Liver (tissue), 9 donors: Measurements from ENCODE around the gene C19orf33. TPM values are rescaled to one million over a fixed set of nuclear protein-coding genes. Genes with fewer than 3 reads are reported as not detected.

Source experiments
- DNase-seq: peaks from one replicate; pipeline ENCODE4 v3.0.0-alpha.2; 2017; ENCODE audit warnings: low spot score
- H3K27ac ChIP-seq, 2 donors: one replicate each; pipeline ENCODE4 v1.7.0; 2013; ENCODE audit warnings: inconsistent platforms in 2 of 2, low read length in 2 of 2, control low read depth in 1 of 2, low read depth in 1 of 2, mild to moderate bottlenecking in 1 of 2
- H3K27me3 ChIP-seq, 4 donors: one replicate each; pipeline versions ENCODE4 v1.6.1 to v1.7.0; 2013; ENCODE audit warnings: low read length in 3 of 4, inconsistent platforms in 1 of 4, mild to moderate bottlenecking in 1 of 4, moderate library complexity in 1 of 4; ENCODE audit not compliant: control insufficient read depth in 4 of 4, insufficient read depth in 4 of 4
- H3K36me3 ChIP-seq, 4 donors: one replicate each; pipeline versions ENCODE4 v1.6.1 to v1.7.0; 2013; ENCODE audit warnings: low read length in 3 of 4, mild to moderate bottlenecking in 3 of 4, low read depth in 1 of 4, moderate library complexity in 1 of 4; ENCODE audit not compliant: control insufficient read depth in 4 of 4, insufficient read depth in 3 of 4
- H3K4me1 ChIP-seq, 4 donors: one replicate each; pipeline versions ENCODE4 v1.6.1 to v1.7.0; 2013; ENCODE audit warnings: low read length in 3 of 4, mild to moderate bottlenecking in 3 of 4, moderate library complexity in 1 of 4; ENCODE audit not compliant: control insufficient read depth in 4 of 4, insufficient read depth in 4 of 4
- H3K4me3 ChIP-seq, 3 donors: one replicate each; pipeline versions ENCODE4 v1.6.1 to v1.7.0; 2013; ENCODE audit warnings: low read length in 3 of 3, control low read depth in 1 of 3, low read depth in 1 of 3, mild to moderate bottlenecking in 1 of 3
- H3K9ac ChIP-seq, 2 donors: one replicate each; pipeline ENCODE4 v1.7.0; 2013; ENCODE audit warnings: low read length in 2 of 2, mild to moderate bottlenecking in 2 of 2, moderate library complexity in 2 of 2, control low read depth in 1 of 2, low read depth in 1 of 2
- H3K9me3 ChIP-seq, 4 donors: one replicate each; pipeline versions ENCODE4 v1.6.1 to v1.7.0; 2013; ENCODE audit warnings: low read length in 3 of 4; ENCODE audit not compliant: control insufficient read depth in 4 of 4
- ATF3 ChIP-seq: IDR thresholded peaks from 2 replicates; pipeline ENCODE4 v1.6.1; 2016; ENCODE audit warnings: antibody characterized with exemption
- EGR1 ChIP-seq, 2 donors: IDR thresholded peaks; 2 replicates each; pipeline ENCODE4 v1.6.1; 2016 to 2018; ENCODE audit warnings: antibody characterized with exemption in 2 of 2, low read depth in 2 of 2
- FOXA1 ChIP-seq: IDR thresholded peaks from 2 replicates; pipeline ENCODE4 v1.6.1; 2016; ENCODE audit warnings: antibody characterized with exemption
- FOXA2 ChIP-seq: IDR thresholded peaks from 2 replicates; pipeline ENCODE4 v1.6.1; 2016; ENCODE audit warnings: antibody characterized with exemption
- GABPA ChIP-seq, 2 donors: IDR thresholded peaks in 1 of 2; conservative IDR thresholded peaks in 1 of 2; 2 replicates each; pipeline ENCODE4 v1.6.1; 2016; ENCODE audit warnings: antibody characterized with exemption in 2 of 2, mild to moderate bottlenecking in 1 of 2, moderate library complexity in 1 of 2
- HNF4A ChIP-seq, 2 donors: conservative IDR thresholded peaks; 2 replicates each; pipeline ENCODE4 v1.6.1; 2016; ENCODE audit warnings: antibody characterized with exemption in 2 of 2, mild to moderate bottlenecking in 2 of 2
- HNF4G ChIP-seq: IDR thresholded peaks from 2 replicates; pipeline ENCODE4 v1.6.1; 2016; ENCODE audit warnings: antibody characterized with exemption
- JUND ChIP-seq, 2 donors: IDR thresholded peaks; 2 replicates each; pipeline ENCODE4 v1.6.1; 2016; ENCODE audit warnings: antibody characterized with exemption in 2 of 2
- NR2F2 ChIP-seq: IDR thresholded peaks from 2 replicates; pipeline ENCODE4 v1.6.1; 2016; ENCODE audit warnings: antibody characterized with exemption
- RXRA ChIP-seq, 2 donors: IDR thresholded peaks; 2 replicates each; pipeline ENCODE4 v1.6.1; 2017 to 2018; ENCODE audit warnings: antibody characterized with exemption in 2 of 2, mild to moderate bottlenecking in 1 of 2
- SP1 ChIP-seq: IDR thresholded peaks from 2 replicates; pipeline ENCODE4 v1.6.1; 2018; ENCODE audit warnings: antibody characterized with exemption, mild to moderate bottlenecking
- TAF1 ChIP-seq: conservative IDR thresholded peaks from 2 replicates; pipeline ENCODE4 v1.6.1; 2016; ENCODE audit warnings: antibody characterized with exemption, mild to moderate bottlenecking
- WGBS: extraction: QIAGEN DNeasy Blood & Tissue Kit; methylation state at CpG from one replicate; pipeline ENCODE4 v1.1.7; 2013; 5-methylcytosine and 5-hydroxymethylcytosine counted together
- polyA plus RNA-seq, 2 donors: library from polyadenylated mRNA; stranded (reverse) in 1 of 2; unstranded in 1 of 2; fragments of 200-250 nt in 1 of 2; fragments of >200 nt in 1 of 2; fragmentation: Nextera tagmentation in 1 of 2; extraction: Ambion mirVana in 1 of 2; gene quantifications; one replicate each; pipeline versions ENCODE4 v1.2.1 to v1.2.3, GENCODE V29; 2013 to 2015
- total RNA-seq, 2 donors: library from RNA; depleted of rRNA; stranded (reverse); fragments of >200 nt; gene quantifications; one replicate each; pipeline ENCODE4 v1.2.3, GENCODE V29; 2014
- TF ChIP-seq, protein P1 (sequence below): IDR thresholded peaks from 2 replicates; pipeline ENCODE4 v1.6.1; 2016; ENCODE audit warnings: antibody characterized with exemption, mild to moderate bottlenecking
- TF ChIP-seq, protein P2 (sequence below): IDR thresholded peaks from 2 replicates; pipeline ENCODE4 v1.6.1; 2016; ENCODE audit warnings: antibody characterized with exemption
- donor health status: healthy.
- donor health status: healthy.
- donor health status: healthy.
- donor health status: healthy.
- donor health status: healthy.

Gene C19orf33
- total and polyA plus RNA-seq, 4 donors: 0.36 to 1.6 TPM; not detected in 2

GRCh38 chr19:38308006-38308766 is 4.1 kb downstream of the C19orf33 start (continued):
- TF ChIP-seq, protein P1, sequence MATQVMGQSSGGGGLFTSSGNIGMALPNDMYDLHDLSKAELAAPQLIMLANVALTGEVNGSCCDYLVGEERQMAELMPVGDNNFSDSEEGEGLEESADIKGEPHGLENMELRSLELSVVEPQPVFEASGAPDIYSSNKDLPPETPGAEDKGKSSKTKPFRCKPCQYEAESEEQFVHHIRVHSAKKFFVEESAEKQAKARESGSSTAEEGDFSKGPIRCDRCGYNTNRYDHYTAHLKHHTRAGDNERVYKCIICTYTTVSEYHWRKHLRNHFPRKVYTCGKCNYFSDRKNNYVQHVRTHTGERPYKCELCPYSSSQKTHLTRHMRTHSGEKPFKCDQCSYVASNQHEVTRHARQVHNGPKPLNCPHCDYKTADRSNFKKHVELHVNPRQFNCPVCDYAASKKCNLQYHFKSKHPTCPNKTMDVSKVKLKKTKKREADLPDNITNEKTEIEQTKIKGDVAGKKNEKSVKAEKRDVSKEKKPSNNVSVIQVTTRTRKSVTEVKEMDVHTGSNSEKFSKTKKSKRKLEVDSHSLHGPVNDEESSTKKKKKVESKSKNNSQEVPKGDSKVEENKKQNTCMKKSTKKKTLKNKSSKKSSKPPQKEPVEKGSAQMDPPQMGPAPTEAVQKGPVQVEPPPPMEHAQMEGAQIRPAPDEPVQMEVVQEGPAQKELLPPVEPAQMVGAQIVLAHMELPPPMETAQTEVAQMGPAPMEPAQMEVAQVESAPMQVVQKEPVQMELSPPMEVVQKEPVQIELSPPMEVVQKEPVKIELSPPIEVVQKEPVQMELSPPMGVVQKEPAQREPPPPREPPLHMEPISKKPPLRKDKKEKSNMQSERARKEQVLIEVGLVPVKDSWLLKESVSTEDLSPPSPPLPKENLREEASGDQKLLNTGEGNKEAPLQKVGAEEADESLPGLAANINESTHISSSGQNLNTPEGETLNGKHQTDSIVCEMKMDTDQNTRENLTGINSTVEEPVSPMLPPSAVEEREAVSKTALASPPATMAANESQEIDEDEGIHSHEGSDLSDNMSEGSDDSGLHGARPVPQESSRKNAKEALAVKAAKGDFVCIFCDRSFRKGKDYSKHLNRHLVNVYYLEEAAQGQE: no peak
- TF ChIP-seq FOXA1 (no peak), NR2F2 (no peak), ATF3 (no peak), SP1 (no peak)

GRCh38 chr19:38308926-38309614 is 5.0 kb downstream of the C19orf33 start:
- 93% methylated on average over 24 of the region's 24 CpGs for WGBS
- TF ChIP-seq RXRA (IDR thresholded peaks at IDR 0.05): no peak
- TF ChIP-seq EGR1 (IDR thresholded peaks at IDR 0.05; ENCODE audit: low read depth in 2 of 2): no peak
- no peak for TF ChIP-seq FOXA2
- TF ChIP-seq, protein P1: no peak
- no peak for TF ChIP-seq TAF1
- no peak for TF ChIP-seq FOXA1
- no peak for TF ChIP-seq NR2F2
- TF ChIP-seq, protein P2, sequence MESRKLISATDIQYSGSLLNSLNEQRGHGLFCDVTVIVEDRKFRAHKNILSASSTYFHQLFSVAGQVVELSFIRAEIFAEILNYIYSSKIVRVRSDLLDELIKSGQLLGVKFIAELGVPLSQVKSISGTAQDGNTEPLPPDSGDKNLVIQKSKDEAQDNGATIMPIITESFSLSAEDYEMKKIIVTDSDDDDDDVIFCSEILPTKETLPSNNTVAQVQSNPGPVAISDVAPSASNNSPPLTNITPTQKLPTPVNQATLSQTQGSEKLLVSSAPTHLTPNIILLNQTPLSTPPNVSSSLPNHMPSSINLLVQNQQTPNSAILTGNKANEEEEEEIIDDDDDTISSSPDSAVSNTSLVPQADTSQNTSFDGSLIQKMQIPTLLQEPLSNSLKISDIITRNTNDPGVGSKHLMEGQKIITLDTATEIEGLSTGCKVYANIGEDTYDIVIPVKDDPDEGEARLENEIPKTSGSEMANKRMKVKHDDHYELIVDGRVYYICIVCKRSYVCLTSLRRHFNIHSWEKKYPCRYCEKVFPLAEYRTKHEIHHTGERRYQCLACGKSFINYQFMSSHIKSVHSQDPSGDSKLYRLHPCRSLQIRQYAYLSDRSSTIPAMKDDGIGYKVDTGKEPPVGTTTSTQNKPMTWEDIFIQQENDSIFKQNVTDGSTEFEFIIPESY: no peak
- TF ChIP-seq SP1: no peak
- no peak for TF ChIP-seq HNF4A (conservative IDR thresholded peaks at IDR 0.05)
- no peak for TF ChIP-seq JUND (IDR thresholded peaks at IDR 0.05)
- TF ChIP-seq HNF4G: no peak
- no peak for TF ChIP-seq ATF3
- TF ChIP-seq GABPA (IDR thresholded peaks at IDR 0.05 in 1 of 2, conservative IDR thresholded peaks at IDR 0.05 in 1 of 2): no peak
- peaks cover 6 to 17% (median 6%) of the 10 kb centered on the region in 4 donors for H3K36me3 ChIP-seq

More at GRCh38 chr19:38308926-38309614, 5.0 kb downstream of the C19orf33 start:
- Histone ChIP-seq H3K27ac (no peak overlapping the region), H3K4me1 (peaks cover 0 to 2% (median 0%) of the 10 kb centered on the region in 4 donors), H3K9ac (no peak overlapping the region), H3K27me3 (no peaks in the 10 kb centered on the region), H3K9me3 (no peaks in the 10 kb centered on the region), H3K4me3 (no peak overlapping the region)
- no peak for DNase-seq
